Small intestine (tissue), 7 donors: ENCODE measurements around the gene DPP6. TPM values are rescaled to one million over a fixed set of nuclear protein-coding genes. Genes with fewer than 3 reads are reported as not detected.
A peak's percentile ranks its signal among the peaks of the same experiment; 100 is the strongest.

Source experiments
- DNase-seq, 2 donors: peaks; one replicate each; pipeline versions ENCODE4 v3.0.0 to v3.0.0-alpha.2; 2013
- FAIRE-seq: peaks from 2 replicates; lab custom pipeline; 2012; peaks lifted over from hg19 to GRCh38; lab: Jason Lieb, UNC
- H3K27ac ChIP-seq, 3 donors: one replicate each; pipeline ENCODE4 v1.5.1; 2013; ENCODE audit warnings: low read length in 2 of 3, mild to moderate bottlenecking in 2 of 3, control low read depth in 1 of 3, inconsistent platforms in 1 of 3, low read depth in 1 of 3, moderate library complexity in 1 of 3
- H3K27me3 ChIP-seq, 3 donors: one replicate each; pipeline ENCODE4 v1.6.1; 2013; ENCODE audit warnings: low read length in 3 of 3, inconsistent platforms in 1 of 3; ENCODE audit not compliant: control insufficient read depth in 3 of 3, insufficient read depth in 3 of 3
- H3K36me3 ChIP-seq, 3 donors: one replicate each; pipeline ENCODE4 v1.6.1; 2013; ENCODE audit warnings: low read length in 3 of 3, inconsistent platforms in 1 of 3, low read depth in 1 of 3, mild to moderate bottlenecking in 1 of 3, moderate library complexity in 1 of 3; ENCODE audit not compliant: control insufficient read depth in 3 of 3, insufficient read depth in 2 of 3
- H3K4me1 ChIP-seq, 3 donors: one replicate each; pipeline ENCODE4 v1.6.1; 2013; ENCODE audit warnings: low read length in 2 of 3, inconsistent platforms in 1 of 3, low read depth in 1 of 3, mild to moderate bottlenecking in 1 of 3, moderate library complexity in 1 of 3; ENCODE audit not compliant: control insufficient read depth in 3 of 3, insufficient read depth in 2 of 3
- H3K4me3 ChIP-seq, 3 donors: one replicate each; pipeline ENCODE4 v1.5.1; 2013; ENCODE audit warnings: low read length in 3 of 3, control low read depth in 1 of 3, inconsistent platforms in 1 of 3, low read depth in 1 of 3, mild to moderate bottlenecking in 1 of 3, moderate library complexity in 1 of 3
- H3K9me3 ChIP-seq, 2 donors: one replicate each; pipeline ENCODE4 v1.6.1; 2013; ENCODE audit warnings: low read depth in 1 of 2, low read length in 1 of 2; ENCODE audit not compliant: control insufficient read depth in 2 of 2, insufficient read depth in 1 of 2
- WGBS, 3 donors: extraction: QIAGEN DNeasy Blood & Tissue Kit; methylation state at CpG; one replicate each; pipeline ENCODE4 v1.1.7; 2013; 5-methylcytosine and 5-hydroxymethylcytosine counted together
- polyA plus RNA-seq, 4 donors: library from polyadenylated mRNA; stranded (reverse) in 3 of 4; unstranded in 1 of 4; fragments of 200-250 nt in 3 of 4; fragments of 120-200 nt in 1 of 4; gene quantifications; one replicate each; pipeline versions ENCODE4 v1.2.1 to v1.2.3, GENCODE V29; 2013
- donor health status: healthy with polysubstance abuse.
- donor health status: control.
- donor health status: control.
- donor health status: Bipolar disorder and iron deficiency.
- donor health status: healthy.

The DPP6 gene
- polyA plus RNA-seq, 4 donors = 0.80 to 1.8 TPM; not detected in 2

DNA sequence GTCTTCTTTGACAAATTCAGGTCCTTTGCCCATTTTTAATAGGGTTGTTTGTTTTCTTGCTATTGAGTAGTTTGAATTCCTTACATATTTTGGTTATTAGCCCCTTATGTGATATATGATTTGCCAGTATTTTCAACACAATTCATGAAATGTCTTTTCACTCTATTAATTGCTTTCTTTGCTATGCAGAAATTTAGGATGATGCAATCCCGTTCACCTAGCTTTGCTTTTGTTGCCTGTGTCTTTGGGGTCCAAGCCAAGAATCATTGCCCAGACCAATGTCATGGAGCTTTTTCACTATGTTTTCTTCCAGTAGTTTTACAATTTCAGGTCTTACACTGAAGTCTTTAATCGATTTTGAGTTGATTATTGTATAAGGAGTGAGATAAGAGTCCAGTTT lies 796.3 kb downstream of the DPP6 start:
- Histone ChIP-seq H3K9me3 (peaks cover 0 to 20% of the 10 kb centered on the region in 2 donors), H3K27ac (no peak overlapping the region), H3K4me1 (peaks cover 0 to 9% (median 0%) of the 10 kb centered on the region in 3 donors), H3K27me3 (no peaks in the 10 kb centered on the region), H3K36me3 (no peaks in the 10 kb centered on the region), H3K4me3 (no peak overlapping the region)
- no peak for FAIRE-seq
- WGBS, 3 donors = 50 to 60% (median 54%) methylated on average over 2 of the region's 2 CpGs
- DNase-seq = no peak

DNA sequence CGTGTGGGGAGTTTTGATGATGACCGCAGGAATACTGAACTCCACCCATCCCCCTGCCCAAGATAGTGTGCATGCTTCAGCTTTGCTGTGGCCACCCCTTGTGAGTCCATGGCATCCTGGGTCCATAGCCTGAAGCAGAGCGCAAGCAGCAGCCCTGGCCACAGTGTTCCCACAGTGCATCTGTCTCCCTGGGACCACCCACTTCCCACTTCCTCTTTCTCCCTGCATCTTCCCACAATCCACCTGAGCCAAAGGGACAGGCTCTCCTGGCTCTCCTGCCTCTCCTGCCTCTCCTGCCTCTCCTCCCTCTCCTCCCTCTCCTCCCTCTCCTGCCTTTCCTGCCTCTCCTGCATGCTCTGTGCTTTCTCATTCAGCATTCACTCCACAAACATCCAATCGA lies 800.0 kb downstream of the DPP6 start:
- no peaks in the 10 kb centered on the region for H3K36me3 ChIP-seq
- WGBS, 3 donors = 81 to 89% (median 87%) methylated on average over 4 of the region's 4 CpGs
- FAIRE-seq (no peak), DNase-seq (no peak)
- no peak overlapping the region for H3K27ac ChIP-seq
- H3K4me1 ChIP-seq = peaks cover 0 to 17% (median 0%) of the 10 kb centered on the region in 3 donors
- H3K9me3 ChIP-seq = peaks cover 0 to 19% of the 10 kb centered on the region in 2 donors
- H3K4me3 ChIP-seq = no peak overlapping the region
- no peaks in the 10 kb centered on the region for H3K27me3 ChIP-seq

DNA sequence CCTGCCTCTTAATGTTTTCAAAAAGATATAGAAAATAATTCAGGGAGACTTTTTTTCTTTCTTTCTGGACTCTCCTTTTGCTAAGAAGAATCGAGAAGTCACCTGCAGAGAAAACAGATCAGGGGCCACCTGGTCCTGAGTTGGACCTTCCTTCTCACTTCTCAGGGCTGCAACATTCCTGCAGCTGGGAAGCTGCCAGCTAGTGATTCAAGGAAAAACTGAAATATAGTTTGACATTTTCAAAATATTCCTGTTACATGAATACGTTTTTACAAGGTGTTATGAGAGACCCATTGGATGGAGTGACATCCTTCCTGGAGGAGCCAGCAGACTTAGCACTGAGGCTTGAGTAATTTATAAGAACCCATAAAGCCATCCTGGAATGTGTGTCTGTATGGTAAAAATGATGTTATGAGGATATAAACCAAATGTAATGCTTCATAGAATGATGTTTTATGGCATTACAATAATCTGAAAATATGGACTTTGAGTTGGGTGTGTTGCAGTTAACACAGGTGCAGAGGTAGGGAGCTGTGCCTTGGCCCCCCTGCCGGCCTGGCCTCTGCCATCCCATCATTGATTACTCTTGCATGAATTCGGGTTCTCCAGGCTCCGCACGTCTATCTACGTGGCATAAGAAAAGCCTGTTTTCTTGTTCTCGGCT lies 801.0 kb downstream of the DPP6 start:
- peak; percentile 82 to 84 for DNase-seq
- no peak for FAIRE-seq
- WGBS, 3 donors = 9 to 57% (median 50%) methylated on average over 8 of the region's 8 CpGs

DNA sequence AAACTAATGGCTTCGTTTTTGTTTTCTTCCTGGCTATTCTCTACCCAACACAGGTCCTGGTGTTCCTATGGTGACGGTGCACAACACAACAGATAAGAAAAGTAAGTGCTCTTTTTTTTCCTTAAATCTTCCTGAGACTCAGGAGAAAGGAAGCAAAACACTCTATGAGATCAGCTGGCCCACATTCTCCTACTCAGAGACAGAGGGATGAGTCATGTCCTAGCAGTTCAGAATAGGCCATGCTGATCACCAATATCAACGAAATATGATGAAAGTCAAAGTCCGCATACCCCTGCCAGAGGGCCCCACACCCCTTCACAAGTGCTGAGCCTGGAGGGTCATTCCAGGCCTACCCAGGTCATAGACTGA lies 801.5 kb downstream of the DPP6 start:
- Histone ChIP-seq H3K4me3 (no peak overlapping the region), H3K27ac (peak overlapping the region in 2 of 3 donors; percentile 57 to 62), H3K36me3 (no peaks in the 10 kb centered on the region), H3K9me3 (peaks cover 0 to 19% of the 10 kb centered on the region in 2 donors), H3K4me1 (peaks cover 0 to 17% (median 0%) of the 10 kb centered on the region in 3 donors), H3K27me3 (no peaks in the 10 kb centered on the region)
- no peak for DNase-seq
- WGBS, 3 donors = 20 to 59% (median 40%) methylated on average over 4 of the region's 4 CpGs
- FAIRE-seq = no peak

More for the DNA sequence above, 801.0 kb downstream of the DPP6 start:
- Histone ChIP-seq H3K27ac (peak overlapping the region in 2 of 3 donors; percentile 57 to 62), H3K4me1 (peaks cover 0 to 17% (median 0%) of the 10 kb centered on the region in 3 donors), H3K27me3 (no peaks in the 10 kb centered on the region), H3K36me3 (no peaks in the 10 kb centered on the region), H3K4me3 (no peak overlapping the region), H3K9me3 (peaks cover 0 to 19% of the 10 kb centered on the region in 2 donors)

DNA sequence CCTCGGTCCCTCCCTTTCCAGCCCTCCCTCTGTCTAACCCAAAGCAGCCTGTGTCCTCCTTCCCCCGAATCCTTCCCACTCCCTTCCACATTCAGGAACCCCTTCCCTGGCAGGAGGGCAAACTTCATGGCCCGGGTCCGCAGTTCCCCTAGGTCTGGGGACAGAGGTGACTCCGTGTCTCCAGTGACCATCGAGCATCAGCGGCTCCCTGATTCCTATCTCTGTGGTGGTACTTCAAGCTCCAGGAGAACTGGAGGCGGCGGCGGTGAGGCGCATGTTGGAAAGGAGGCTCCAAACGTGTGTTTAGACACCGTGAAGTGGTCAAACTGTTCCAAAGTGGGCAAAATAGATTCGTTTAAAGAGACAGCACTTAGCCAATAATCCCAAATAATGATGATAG lies 802.6 kb downstream of the DPP6 start:
- no peak for DNase-seq
- Histone ChIP-seq H3K4me3 (no peak overlapping the region), H3K27ac (no peak overlapping the region), H3K27me3 (no peaks in the 10 kb centered on the region), H3K4me1 (peaks cover 0 to 17% (median 0%) of the 10 kb centered on the region in 3 donors), H3K36me3 (no peaks in the 10 kb centered on the region), H3K9me3 (peaks cover 0 to 19% of the 10 kb centered on the region in 2 donors)
- no peak for FAIRE-seq
- WGBS, 3 donors = 88 to 93% (median 89%) methylated on average over 14 of the region's 14 CpGs

DNA sequence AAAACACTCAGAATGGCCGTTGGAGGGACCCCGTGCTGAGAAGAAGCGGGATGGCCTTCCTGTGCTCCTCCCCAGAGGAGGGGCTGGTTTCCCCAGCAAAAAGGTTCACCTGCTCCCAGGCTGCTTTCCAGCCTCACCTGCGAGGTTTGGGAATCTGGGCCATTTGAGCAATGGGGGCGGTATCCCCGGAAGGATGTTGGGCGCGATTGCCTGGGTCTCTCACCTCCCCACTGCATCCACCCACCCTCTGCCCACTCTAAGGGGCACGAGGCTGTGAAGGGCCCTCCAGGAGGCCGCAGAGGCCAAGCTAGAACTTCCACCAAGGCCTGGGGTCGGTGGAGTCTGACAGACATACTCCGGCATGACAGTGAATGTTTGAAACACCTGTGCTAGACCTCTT lies 803.2 kb downstream of the DPP6 start:
- Histone ChIP-seq H3K9me3 (peaks cover 0 to 19% of the 10 kb centered on the region in 2 donors), H3K4me1 (peaks cover 0 to 17% (median 0%) of the 10 kb centered on the region in 3 donors), H3K36me3 (no peaks in the 10 kb centered on the region), H3K4me3 (no peak overlapping the region), H3K27ac (no peak overlapping the region), H3K27me3 (no peaks in the 10 kb centered on the region)
- FAIRE-seq = no peak
- WGBS, 3 donors = 83 to 84% (median 84%) methylated on average over 11 to 12 of the region's 12 CpGs
- no peak for DNase-seq

DNA sequence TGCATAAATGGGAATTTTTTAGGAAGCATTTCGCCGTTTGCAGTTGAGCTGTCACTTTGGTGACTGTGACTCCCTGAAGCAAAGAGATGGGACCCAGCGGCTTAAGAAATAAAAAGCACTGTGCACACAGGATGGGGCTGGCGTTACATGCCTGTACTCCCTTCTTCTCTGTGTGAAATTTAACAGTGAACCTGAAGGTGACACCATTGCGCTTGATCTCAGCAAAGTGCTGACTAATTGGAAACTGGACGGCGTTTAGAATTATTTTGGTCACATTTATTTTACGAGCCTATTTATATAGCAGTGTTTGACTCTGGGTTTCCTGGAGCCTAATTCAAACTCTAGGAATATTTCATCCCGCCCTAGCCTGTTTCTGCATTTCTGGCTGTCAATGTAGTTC lies 804.5 kb downstream of the DPP6 start:
- Histone ChIP-seq H3K27ac (no peak overlapping the region), H3K36me3 (no peaks in the 10 kb centered on the region), H3K4me3 (no peak overlapping the region), H3K9me3 (peaks cover 0 to 18% of the 10 kb centered on the region in 2 donors), H3K4me1 (peaks cover 0 to 17% (median 0%) of the 10 kb centered on the region in 3 donors), H3K27me3 (no peaks in the 10 kb centered on the region)
- 80 to 87% (median 83%) methylated on average over 9 of the region's 9 CpGs for WGBS, 3 donors
- FAIRE-seq (no peak), DNase-seq (no peak)

DNA sequence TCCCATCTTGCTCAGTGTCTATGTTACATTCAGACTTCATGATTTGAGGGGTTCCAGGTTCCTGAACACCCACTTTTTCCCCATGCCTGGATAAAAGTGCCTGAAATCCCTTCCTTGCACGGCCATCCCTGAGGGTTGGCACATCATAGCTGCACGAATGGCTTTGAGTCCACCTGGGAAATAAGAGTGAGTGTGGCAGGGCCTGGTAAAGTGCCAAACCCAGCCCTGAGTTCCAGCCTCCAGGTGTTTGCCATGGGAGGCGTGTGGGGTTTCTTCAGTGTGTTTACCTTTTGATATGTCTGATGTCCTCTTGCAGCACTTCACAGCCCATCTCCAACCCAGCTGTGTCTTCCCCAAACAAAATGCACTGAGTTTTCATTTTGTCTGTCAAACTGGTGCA lies 805.0 kb downstream of the DPP6 start:
- peaks cover 0 to 17% (median 0%) of the 10 kb centered on the region in 3 donors for H3K4me1 ChIP-seq
- DNase-seq (peak in 1 of 2 donors; percentile 25), FAIRE-seq (no peak)
- H3K9me3 ChIP-seq = peaks cover 0 to 13% of the 10 kb centered on the region in 2 donors
- H3K36me3 ChIP-seq = no peaks in the 10 kb centered on the region
- no peak overlapping the region for H3K27ac ChIP-seq
- WGBS, 3 donors = 10 to 56% (median 32%) methylated on average over 3 of the region's 3 CpGs
- H3K27me3 ChIP-seq = no peaks in the 10 kb centered on the region
- no peak overlapping the region for H3K4me3 ChIP-seq
